Neural crest cell (in vitro differentiated cells): ENCODE results near the gene JRKL. TPM values are rescaled to one million over a fixed set of nuclear protein-coding genes. Genes with fewer than 3 reads are reported as not detected.

Experiments
- DNase-seq: peaks from one replicate; pipeline ENCODE4 v3.0.0; 2021; ENCODE audit warnings: low read depth, mixed read lengths, low spot score
- H3K27ac Mint-ChIP-seq: one replicate; pipeline ENCODE4 v1.8.0; 2021; ENCODE audit warnings: mild to moderate bottlenecking, mixed read lengths; ENCODE audit not compliant: unreplicated experiment
- H3K27me3 Mint-ChIP-seq: 2 replicates; pipeline ENCODE4 v1.8.0; 2021; ENCODE audit warnings: low read depth, mild to moderate bottlenecking, mixed read lengths
- H3K36me3 Mint-ChIP-seq: 2 replicates; pipeline ENCODE4 v1.8.0; 2021; ENCODE audit warnings: low read depth, mild to moderate bottlenecking, mixed read lengths
- H3K4me1 Mint-ChIP-seq: 2 replicates; pipeline ENCODE4 v1.8.0; 2021; ENCODE audit warnings: mixed read lengths
- H3K4me3 Mint-ChIP-seq: one replicate; pipeline ENCODE4 v1.8.0; 2021; ENCODE audit warnings: mild to moderate bottlenecking, mixed read lengths
- H3K9me3 Mint-ChIP-seq: 2 replicates; pipeline ENCODE4 v1.8.0; 2021; ENCODE audit warnings: mixed read lengths
- CTCF ChIP-seq: fragments of 200-600 bp; sonication (generic); conservative IDR thresholded peaks from 2 replicates; pipeline ENCODE4 v1.5.0; 2021; ENCODE audit warnings: antibody characterized with exemption, mild to moderate bottlenecking
- long read RNA-seq: library from polyadenylated mRNA; unstranded; transcript quantifications from one replicate; pipeline ENCODE4 v2.0.0, GENCODE V29; 2020
- total RNA-seq: library from RNA; stranded (reverse); gene quantifications from 2 replicates; pipeline ENCODE4 v1.2.1, GENCODE V29; 2021

The JRKL gene
- total RNA-seq: 8.2 and 8.9 TPM in 2 replicates
- long read RNA-seq, partial matches to known transcripts: 0 of 3 reads
- long read RNA-seq, other reads (novel, unspliced or antisense): 2 of 3 reads

GRCh38 chr11:96389720-96390487, at the start of gene JRKL, which contains the start of gene CCDC82:
TSS of gene JRKL (plus strand) at chr11:96390013. CDS start at chr11:96390650, 637 bp downstream.
TSS of gene CCDC82 (minus strand) at chr11:96389912. CDS start at chr11:96384747, 5,165 bp downstream.
- Mint-ChIP-seq H3K36me3 (peaks cover 15% of the 10 kb centered on the region), H3K4me1 (peaks cover 42% of the 10 kb centered on the region), H3K9me3 (peaks cover 3% of the 10 kb centered on the region), H3K27ac (peak within 1 kb of the TSS; percentile 97), H3K4me3 (peak within 1 kb of the TSS; percentile 98), H3K27me3 (no peaks in the 10 kb centered on the region)
- no peak for TF ChIP-seq CTCF
- DNase-seq: peak; percentile 98

GRCh38 chr11:96340555-96340885, 49.3 kb upstream of the JRKL start:
- Mint-ChIP-seq H3K27me3 (no peaks in the 10 kb centered on the region), H3K9me3 (no peaks in the 10 kb centered on the region), H3K4me1 (peaks cover 67% of the 10 kb centered on the region), H3K36me3 (peaks cover 3% of the 10 kb centered on the region), H3K27ac (no peak overlapping the region), H3K4me3 (peak overlapping the region; percentile 91)
- TF ChIP-seq CTCF: no peak
- no peak for DNase-seq

- peak; percentile 40 for TF ChIP-seq CTCF
- peaks cover 58% of the 10 kb centered on the region for H3K4me1 Mint-ChIP-seq
- no peak for DNase-seq
- H3K27me3 Mint-ChIP-seq: no peaks in the 10 kb centered on the region
- peaks cover 3% of the 10 kb centered on the region for H3K36me3 Mint-ChIP-seq
- no peaks in the 10 kb centered on the region for H3K9me3 Mint-ChIP-seq
- peak overlapping the region; percentile 70 for H3K27ac Mint-ChIP-seq
- H3K4me3 Mint-ChIP-seq: peak overlapping the region; percentile 91
Measured at GRCh38 chr11:96341211-96342013, 48.4 kb upstream of the JRKL start.

GRCh38 chr11:96342014-96342960, 47.5 kb upstream of the JRKL start:
- peaks cover 3% of the 10 kb centered on the region for H3K36me3 Mint-ChIP-seq
- H3K9me3 Mint-ChIP-seq: no peaks in the 10 kb centered on the region
- no peak for DNase-seq
- no peak for TF ChIP-seq CTCF
- H3K4me3 Mint-ChIP-seq: peak overlapping the region; percentile 91
- H3K27me3 Mint-ChIP-seq: no peaks in the 10 kb centered on the region
- peak overlapping the region; percentile 90 for H3K27ac Mint-ChIP-seq
- H3K4me1 Mint-ChIP-seq: peaks cover 52% of the 10 kb centered on the region
